CD4-positive, alpha-beta T cell treated with Interleukin-2 at 100 ng/mL for 4 hours (primary cell): Measurements from ENCODE around the gene HSD17B4.
"Not testable (repeated sequence)": the region's sequence is repeated elsewhere in the genome, so short reads cannot be mapped to it uniquely, and the experiment has no call there.

ENCODE experiments used
- DNase-seq: peaks from one replicate; pipeline ENCODE4 v3.0.0-alpha.2; 2020; ENCODE audit warnings: low spot score

The HSD17B4 gene

GRCh38 chr5:119480629-119481028 is 28.3 kb downstream of the HSD17B4 start:
- not testable (repeated sequence) for DNase-seq

GRCh38 chr5:119483155-119483554 is 30.9 kb downstream of the HSD17B4 start:
- DNase-seq, result no peak

- DNase-seq, result no peak
These were observed 32.6 kb downstream of the HSD17B4 start for GRCh38 chr5:119484884-119485283.

GRCh38 chr5:119501671-119502179 is 49.4 kb downstream of the HSD17B4 start:
- DNase-seq, result no peak

GRCh38 chr5:119503939-119504338 is 51.6 kb downstream of the HSD17B4 start:
- DNase-seq, result not testable (repeated sequence)

GRCh38 chr5:119512277-119512676 is 60.0 kb downstream of the HSD17B4 start:
- no peak for DNase-seq

GRCh38 chr5:119515192-119515591 is 62.9 kb downstream of the HSD17B4 start:
- no peak for DNase-seq

GRCh38 chr5:119517115-119517514 is 64.8 kb downstream of the HSD17B4 start:
- not testable (repeated sequence) for DNase-seq

- no peak for DNase-seq
These were observed 68.9 kb downstream of the HSD17B4 start for GRCh38 chr5:119521232-119521631.

GRCh38 chr5:119522841-119523240 is 70.5 kb downstream of the HSD17B4 start:
- DNase-seq, result no peak

GRCh38 chr5:119524485-119524884 is 72.2 kb downstream of the HSD17B4 start:
- DNase-seq, result no peak

GRCh38 chr5:119527351-119527750 is 75.1 kb downstream of the HSD17B4 start:
- DNase-seq, result no peak

- no peak for DNase-seq
These were observed 77.5 kb downstream of the HSD17B4 start for GRCh38 chr5:119529811-119530210.

- no peak for DNase-seq
These were observed 80.3 kb downstream of the HSD17B4 start for GRCh38 chr5:119532637-119533036.

- no peak for DNase-seq
These were observed 85.4 kb downstream of the HSD17B4 start for GRCh38 chr5:119537704-119538103.

- no peak for DNase-seq
These were observed 89.4 kb downstream of the HSD17B4 start for GRCh38 chr5:119541716-119542115.

- DNase-seq, result no peak
These were observed 99.5 kb downstream of the HSD17B4 start for GRCh38 chr5:119551819-119552218.

GRCh38 chr5:119554597-119554996 is 102.3 kb downstream of the HSD17B4 start:
- DNase-seq, result no peak

- no peak for DNase-seq
These were observed 118.6 kb downstream of the HSD17B4 start for GRCh38 chr5:119570910-119571309.

GRCh38 chr5:119578937-119579336 is 126.6 kb downstream of the HSD17B4 start:
- no peak for DNase-seq

- no peak for DNase-seq
These were observed 130.7 kb downstream of the HSD17B4 start for GRCh38 chr5:119582987-119583386.

GRCh38 chr5:119583684-119584083 is 131.4 kb downstream of the HSD17B4 start:
- DNase-seq, result no peak
